ENCODE results near the gene FILIP1.

The FILIP1 gene

DNA sequence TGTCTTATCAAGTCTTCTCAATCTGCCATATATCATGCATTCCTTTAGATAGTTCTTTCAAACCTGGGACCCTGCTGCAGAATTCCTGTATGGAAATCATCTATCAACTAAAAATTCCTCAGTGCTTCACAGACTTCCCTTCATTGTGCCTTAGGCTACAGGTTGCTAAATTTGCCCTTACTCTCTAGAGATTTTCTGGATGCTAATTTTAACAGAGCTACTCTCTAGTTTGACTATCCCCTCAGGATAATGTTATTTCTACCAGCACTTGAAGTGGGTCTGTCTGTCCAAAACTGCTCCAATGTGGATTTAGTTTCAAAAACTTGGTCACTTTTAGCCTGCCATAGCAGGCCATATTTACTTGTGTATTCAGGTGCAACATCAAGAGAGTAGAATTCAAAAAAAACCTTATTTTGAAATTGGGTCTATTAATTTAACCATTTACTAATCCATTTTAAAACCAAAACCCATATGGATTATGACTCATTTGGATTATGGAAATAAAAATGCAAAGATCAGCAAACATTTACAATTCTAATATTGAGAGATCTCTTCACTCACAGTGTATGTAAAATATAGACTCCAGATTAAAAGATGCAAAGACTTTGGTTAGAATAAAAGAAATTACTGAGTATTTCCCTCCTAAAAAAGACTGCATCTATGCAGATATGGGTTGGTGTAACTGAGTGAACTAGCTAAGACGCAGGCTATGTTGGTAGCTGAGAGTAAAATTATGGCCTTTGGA, 236.1 kb downstream of the FILIP1 start:
- no peak for DNase-seq

DNA sequence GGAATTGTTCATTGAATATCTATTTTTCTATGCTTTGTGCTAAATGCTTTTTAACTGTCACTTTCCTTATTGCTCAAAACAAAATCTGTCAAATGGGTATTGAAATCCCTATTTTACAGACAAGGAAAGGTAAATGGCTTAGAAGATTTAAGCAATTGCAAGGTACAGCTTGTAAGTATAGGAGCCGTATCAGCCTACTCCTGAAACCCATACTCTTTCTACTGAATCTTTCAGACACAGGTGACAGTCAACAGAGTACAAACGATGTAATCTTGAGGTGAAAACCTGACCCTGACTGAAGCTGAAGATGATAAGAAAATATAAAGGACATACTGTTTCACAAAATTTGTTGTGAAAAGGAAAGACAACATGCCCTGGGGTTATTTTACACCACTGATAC, 243.0 kb downstream of the FILIP1 start:
- no peak for DNase-seq

DNA sequence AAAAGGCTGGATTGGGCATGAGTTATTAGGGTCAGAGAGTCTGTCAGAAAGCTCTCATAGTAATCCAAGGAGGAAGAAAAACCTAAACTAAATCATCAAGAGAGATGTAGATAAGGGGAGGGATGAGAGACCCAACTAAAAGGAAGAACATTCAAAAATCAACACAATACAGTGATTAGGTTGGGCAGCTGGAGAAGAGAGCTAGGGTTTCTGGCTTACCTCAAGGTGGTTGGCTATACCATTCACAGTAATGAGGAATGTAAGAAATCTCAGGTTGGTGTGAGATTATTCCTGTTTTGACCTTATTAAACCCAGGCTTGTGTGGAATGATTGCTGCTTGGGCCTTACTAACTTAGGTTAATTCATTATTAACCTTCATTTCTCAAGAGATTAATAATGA, 243.8 kb downstream of the FILIP1 start:
- no peak for DNase-seq

DNA sequence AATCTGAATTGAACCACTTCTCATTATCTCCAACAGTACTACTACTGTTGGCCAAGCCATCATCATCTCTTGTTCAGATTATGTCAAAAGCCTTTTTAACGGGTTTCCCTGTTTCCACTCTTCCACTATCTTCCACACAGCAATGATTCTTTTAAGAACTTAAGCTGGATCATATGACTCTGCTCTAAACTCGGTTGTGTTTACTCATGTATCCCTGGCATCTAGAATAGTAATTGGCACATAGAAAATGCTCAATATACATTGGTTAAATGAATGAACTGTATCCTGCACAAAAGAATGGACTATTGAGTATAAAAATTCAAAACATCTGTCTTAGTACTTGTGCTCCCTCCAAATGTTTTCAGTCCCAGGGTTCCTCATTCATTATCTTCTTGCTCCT, 247.2 kb downstream of the FILIP1 start:
- DNase-seq = no peak

DNA sequence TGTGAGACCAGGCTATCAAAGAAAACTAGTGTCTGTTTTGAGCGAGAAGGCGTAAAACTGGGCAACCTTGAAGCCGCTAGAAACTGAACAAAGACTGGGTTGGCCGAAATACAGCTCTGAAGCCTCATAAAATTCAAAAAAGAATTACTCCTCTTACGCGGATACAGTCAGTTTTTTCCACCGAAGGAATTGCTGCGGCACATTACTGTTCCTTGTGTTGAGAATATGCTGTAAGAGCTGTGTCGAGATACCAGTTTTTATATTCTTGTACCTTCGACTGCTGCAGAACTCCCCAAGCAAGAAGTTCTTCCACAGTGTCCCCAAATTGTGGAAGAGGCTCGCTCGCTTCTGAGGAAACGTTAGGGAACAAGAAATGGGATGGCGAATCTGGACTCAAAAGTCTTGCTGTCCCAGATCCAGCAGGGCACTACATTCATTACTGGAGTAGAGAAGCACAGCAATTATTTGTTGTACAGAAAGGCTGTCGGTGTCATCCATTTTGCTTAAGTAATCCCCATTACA, 249.5 kb downstream of the FILIP1 start:
- DNase-seq = no peak

DNA sequence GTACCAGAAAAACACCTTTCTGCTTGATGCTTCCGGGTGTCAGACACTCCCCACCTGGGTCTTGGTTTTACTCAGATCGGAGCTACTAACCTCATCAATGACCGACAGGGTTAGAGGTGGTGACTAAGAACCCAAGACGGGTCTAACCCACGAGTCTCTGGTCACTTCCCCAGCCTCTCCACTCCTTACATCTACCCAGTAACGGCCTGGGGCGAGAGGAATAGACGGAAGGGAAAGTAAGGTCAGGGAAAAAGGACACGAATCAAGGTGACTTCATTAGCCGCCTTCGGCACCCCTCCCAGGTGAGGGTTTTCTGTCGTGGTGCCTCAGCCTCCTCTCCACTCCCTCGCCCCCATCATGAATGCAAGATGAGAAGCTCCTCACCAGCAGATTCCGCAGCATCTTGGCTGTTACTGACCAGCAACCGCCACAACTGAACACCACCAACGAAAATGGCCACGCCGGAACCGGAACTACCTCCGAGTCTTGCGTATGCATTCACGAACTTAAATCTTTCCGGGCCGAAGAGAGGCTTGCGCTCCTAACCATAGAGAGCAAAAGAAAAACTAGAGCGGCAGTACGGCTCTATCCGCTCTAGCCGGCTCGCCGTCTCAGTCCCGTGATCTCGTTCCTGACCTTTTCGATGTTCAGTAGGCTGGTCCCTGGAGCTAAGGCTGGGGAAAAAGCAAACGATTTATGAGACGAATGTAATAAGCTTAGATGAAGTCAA, 250.1 kb downstream of the FILIP1 start, which contains the start of gene COX7A2:
TSS of gene COX7A2 (minus strand) at position 469 of the 730 bp plus-strand sequence. CDS start at position 402, 67 bp downstream.
- DNase-seq = peak; percentile 73

Measured in stimulated activated CD4-positive, alpha-beta T cell treated with anti-CD3 and anti-CD28 coated beads, Interleukin-12 subunit alpha, Interleukin-12 subunit beta, amount 100 ng/mL, for 4 hours (primary cell).